SU-DHL-6 (cell line): ENCODE data around the gene FOLR1.

Source experiments
- CTCF ChIP-seq: fragments of 200-600 bp; sonication (generic); IDR thresholded peaks from one replicate; pipeline ENCODE4 v1.5.1; 2017; ENCODE audit warnings: antibody characterized with exemption, mild to moderate bottlenecking, low read length, moderate library complexity; ENCODE audit not compliant: insufficient read depth, poor library complexity, severe bottlenecking
- EZH2phosphoT487 ChIP-seq: fragments of 200-600 bp; sonication (generic), shearing (Covaris generic); conservative IDR thresholded peaks from 2 replicates; pipeline ENCODE4 v1.6.1; 2018; ENCODE audit warnings: mild to moderate bottlenecking, antibody characterized with exemption, low read length, moderate library complexity, mixed read lengths

- TF ChIP-seq CTCF (no peak), EZH2phosphoT487 (no peak)
Measured at GRCh38 chr11:72231396-72232259, 39.7 kb downstream of the FOLR1 start.
